Measurements from ENCODE around the gene FHIP2A.
"Not testable (repeated sequence)": the region's sequence is repeated elsewhere in the genome, so short reads cannot be mapped to it uniquely, and the experiment has no call there.

The FHIP2A gene

DNA sequence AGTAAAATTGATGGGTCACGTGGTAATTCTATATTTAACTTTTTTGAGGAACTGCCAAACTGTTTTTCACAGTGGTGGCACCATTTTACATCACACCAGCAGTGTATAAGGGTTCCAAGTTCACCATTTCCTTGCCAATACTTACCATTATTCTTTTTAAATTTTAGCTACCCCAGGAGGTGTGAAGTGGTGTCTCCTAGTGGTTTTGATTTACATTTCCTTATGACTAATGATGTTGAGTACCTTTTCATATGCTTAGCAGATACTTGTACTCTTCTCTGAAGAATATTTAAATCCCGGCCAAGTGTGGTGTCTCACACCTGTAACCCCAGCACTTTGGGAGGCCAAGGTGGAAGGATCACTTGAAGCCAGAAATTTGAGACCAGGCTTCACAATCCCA, 28.5 kb downstream of the FHIP2A start:
- Histone ChIP-seq H3K27me3 (ENCODE audit: control insufficient read depth, insufficient read depth, low read length) (no peaks in the 10 kb centered on the region), H3K36me3 (ENCODE audit: control insufficient read depth, insufficient read depth, low read length) (peaks cover 4% of the 10 kb centered on the region), H3K9ac (ENCODE audit: low read length) (no peak overlapping the region), H3K9me3 (ENCODE audit: control insufficient read depth, low read length) (no peaks in the 10 kb centered on the region), H3K4me3 (ENCODE audit: low read length) (no peak overlapping the region), H3K4me1 (ENCODE audit: control insufficient read depth, insufficient read depth, low read length) (no peaks in the 10 kb centered on the region)

DNA sequence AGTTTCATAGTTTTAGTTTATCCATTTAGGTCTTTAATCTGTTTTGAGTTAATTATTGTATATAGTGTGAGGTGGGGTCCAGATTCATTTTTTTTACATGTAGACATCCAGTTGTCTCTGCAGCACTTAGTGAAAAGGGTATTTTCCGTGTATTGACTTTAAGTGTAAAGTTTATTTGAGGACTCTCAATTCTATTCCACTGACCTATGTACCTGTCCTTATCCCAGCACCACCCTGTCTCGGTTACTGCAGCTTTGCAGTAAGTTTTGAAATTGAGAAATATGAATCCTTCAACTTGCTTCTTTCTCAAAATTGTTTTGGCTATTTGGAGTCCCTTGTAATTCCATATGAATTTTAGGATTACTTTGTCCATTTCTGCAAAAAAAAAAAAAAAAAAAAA, 29.8 kb downstream of the FHIP2A start:
- Histone ChIP-seq H3K36me3 (ENCODE audit: control insufficient read depth, insufficient read depth, low read length) (no peaks in the 10 kb centered on the region), H3K27me3 (ENCODE audit: control insufficient read depth, insufficient read depth, low read length) (no peaks in the 10 kb centered on the region)

DNA sequence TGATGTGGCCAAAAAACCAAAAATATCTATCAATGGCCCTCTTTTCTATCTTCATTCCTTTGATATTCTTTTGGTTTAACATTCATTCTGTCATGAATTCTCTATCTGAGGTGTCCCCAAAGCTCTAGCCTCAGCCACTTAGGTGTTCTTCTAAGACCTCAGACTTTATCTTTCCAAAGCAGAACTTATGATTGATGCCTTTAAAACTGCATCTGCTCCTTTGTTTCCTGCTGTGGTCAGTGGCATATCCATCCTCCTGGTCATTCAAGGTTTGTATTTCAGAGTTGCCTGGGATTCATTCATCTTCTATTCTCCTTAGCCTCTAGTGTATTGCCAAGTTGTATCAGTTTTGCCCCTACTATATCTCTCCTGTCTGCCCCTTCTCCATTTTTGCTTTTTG, 30.6 kb downstream of the FHIP2A start:
- no peaks in the 10 kb centered on the region for H3K36me3 ChIP-seq (ENCODE audit: control insufficient read depth, insufficient read depth, low read length)
- no peak overlapping the region for H3K9ac ChIP-seq (ENCODE audit: low read length)
- H3K27me3 ChIP-seq (ENCODE audit: control insufficient read depth, insufficient read depth, low read length): no peaks in the 10 kb centered on the region
- no peaks in the 10 kb centered on the region for H3K9me3 ChIP-seq (ENCODE audit: control insufficient read depth, low read length)
- no peak overlapping the region for H3K4me3 ChIP-seq (ENCODE audit: low read length)
- no peaks in the 10 kb centered on the region for H3K4me1 ChIP-seq (ENCODE audit: control insufficient read depth, insufficient read depth, low read length)

More for the DNA sequence above, 29.8 kb downstream of the FHIP2A start:
- Histone ChIP-seq H3K9ac (ENCODE audit: low read length) (no peak overlapping the region), H3K9me3 (ENCODE audit: control insufficient read depth, low read length) (no peaks in the 10 kb centered on the region), H3K4me1 (ENCODE audit: control insufficient read depth, insufficient read depth, low read length) (no peaks in the 10 kb centered on the region), H3K4me3 (ENCODE audit: low read length) (no peak overlapping the region)

DNA sequence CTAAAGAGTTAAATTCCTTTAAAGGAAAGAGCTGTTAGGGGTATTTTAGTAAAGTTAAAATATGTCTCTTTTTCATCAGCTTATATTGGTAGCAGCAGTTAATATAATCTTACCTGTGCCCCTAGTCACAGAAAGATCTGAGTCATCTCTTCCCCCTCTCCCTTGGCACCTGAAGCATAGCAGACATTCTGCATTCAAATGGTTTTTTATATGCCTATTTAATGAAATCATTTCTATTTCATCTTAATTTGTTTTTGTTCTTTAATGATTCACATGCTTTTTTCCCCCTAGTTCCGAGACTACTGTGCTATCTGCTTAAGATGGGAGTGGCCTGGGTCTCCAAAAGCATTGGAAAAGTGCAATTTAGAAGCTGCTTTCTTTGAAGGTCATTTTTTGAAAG, 33.3 kb downstream of the FHIP2A start:
- Histone ChIP-seq H3K27me3 (ENCODE audit: control insufficient read depth, insufficient read depth, low read length) (no peaks in the 10 kb centered on the region), H3K4me1 (ENCODE audit: control insufficient read depth, insufficient read depth, low read length) (no peaks in the 10 kb centered on the region), H3K9me3 (ENCODE audit: control insufficient read depth, low read length) (no peaks in the 10 kb centered on the region), H3K36me3 (ENCODE audit: control insufficient read depth, insufficient read depth, low read length) (no peaks in the 10 kb centered on the region), H3K4me3 (ENCODE audit: low read length) (no peak overlapping the region), H3K9ac (ENCODE audit: low read length) (no peak overlapping the region)

DNA sequence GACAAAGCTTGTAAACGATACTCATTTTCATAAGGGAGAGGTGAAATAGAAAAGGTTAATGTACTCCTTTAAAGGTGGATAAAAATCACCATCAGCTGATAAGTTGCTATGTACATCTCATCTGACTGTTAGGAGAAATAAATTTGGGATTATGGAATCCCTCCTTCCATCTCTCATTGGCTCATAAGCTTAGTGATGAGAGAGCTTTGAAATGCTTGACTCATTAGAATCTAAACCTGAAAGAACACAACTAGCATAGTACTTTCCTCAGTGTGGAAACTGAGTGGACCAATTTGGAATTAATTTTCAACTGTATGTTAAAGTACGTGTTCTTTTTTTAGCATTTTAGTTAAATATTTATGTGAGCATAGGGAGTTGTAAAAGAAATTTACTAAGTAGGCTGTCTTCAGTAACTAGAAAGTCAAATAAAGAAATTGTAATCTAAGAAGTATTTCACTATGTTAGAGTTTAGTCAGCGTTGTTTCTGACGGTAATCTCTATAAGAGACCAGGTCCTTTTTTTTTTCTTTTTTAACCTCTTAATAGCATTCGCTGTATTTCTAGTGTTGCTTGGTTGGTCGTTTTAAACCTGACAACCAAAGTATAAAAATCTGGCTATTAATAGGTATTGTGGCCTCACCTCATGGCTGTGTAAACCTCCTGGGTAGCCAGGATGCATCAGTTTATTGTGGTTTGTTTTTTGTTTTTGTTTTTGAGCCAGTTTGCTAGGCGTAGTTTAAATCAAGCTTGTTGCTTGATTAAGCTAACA, 34.4 kb downstream of the FHIP2A start:
- no peaks in the 10 kb centered on the region for H3K27me3 ChIP-seq (ENCODE audit: control insufficient read depth, insufficient read depth, low read length)
- no peaks in the 10 kb centered on the region for H3K9me3 ChIP-seq (ENCODE audit: control insufficient read depth, low read length)
- no peak overlapping the region for H3K4me3 ChIP-seq (ENCODE audit: low read length)
- no peaks in the 10 kb centered on the region for H3K36me3 ChIP-seq (ENCODE audit: control insufficient read depth, insufficient read depth, low read length)
- no peaks in the 10 kb centered on the region for H3K4me1 ChIP-seq (ENCODE audit: control insufficient read depth, insufficient read depth, low read length)
- no peak overlapping the region for H3K9ac ChIP-seq (ENCODE audit: low read length)

DNA sequence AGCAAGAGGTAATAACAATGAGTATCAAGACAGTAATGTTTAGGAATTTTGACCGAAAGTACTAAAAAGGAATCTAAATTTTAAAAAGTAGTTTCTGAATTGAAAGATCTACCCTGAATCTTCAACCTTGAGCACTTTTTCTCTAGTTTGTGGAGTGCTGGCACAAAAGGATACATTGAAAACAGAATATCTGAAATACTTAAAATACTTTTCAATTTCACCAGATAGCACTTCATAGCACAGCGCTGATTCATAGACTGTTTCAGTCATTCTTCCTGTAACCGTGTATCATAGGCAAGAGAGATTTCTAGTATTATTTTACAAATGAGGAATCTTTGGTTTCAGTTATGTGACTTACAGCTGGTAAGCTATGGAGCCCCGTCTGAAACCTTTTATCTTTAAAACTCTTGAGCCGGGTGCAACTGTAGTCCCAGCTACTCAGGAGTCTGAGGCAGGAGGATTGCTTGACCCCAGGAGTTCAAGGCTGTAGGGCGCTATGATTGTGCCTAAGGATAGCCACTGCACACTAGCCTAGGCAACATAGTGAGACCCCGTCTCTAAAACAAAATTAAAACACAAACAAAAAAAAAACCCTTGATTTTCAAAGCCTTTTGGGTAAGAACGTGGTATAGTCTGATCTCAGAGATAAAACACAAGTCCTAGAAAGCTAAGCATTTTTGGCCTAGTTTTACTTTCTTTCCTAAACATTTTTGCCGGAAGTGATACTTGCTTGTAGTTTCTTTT, 35.1 kb downstream of the FHIP2A start:
- H3K4me3 ChIP-seq (ENCODE audit: low read length): no peak overlapping the region
- peaks cover 4% of the 10 kb centered on the region for H3K36me3 ChIP-seq (ENCODE audit: control insufficient read depth, insufficient read depth, low read length)
- H3K9me3 ChIP-seq (ENCODE audit: control insufficient read depth, low read length): no peaks in the 10 kb centered on the region
- no peak overlapping the region for H3K9ac ChIP-seq (ENCODE audit: low read length)
- no peaks in the 10 kb centered on the region for H3K4me1 ChIP-seq (ENCODE audit: control insufficient read depth, insufficient read depth, low read length)
- H3K27me3 ChIP-seq (ENCODE audit: control insufficient read depth, insufficient read depth, low read length): no peaks in the 10 kb centered on the region

DNA sequence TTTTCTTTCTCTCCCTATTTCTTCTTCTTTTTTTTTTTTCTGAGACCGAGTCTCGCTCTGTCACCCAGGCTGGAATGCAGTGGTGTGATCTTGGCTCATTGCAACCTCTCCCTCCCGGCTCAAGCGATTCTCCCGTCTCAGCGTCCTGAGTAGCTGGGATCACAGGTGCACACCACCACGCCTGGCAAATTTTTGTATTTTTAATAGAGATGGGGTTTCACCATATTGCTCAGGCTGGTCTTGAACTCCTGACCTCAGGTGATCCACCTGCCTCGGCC, 35.6 kb downstream of the FHIP2A start:
- not testable (repeated sequence) for H3K9ac ChIP-seq (ENCODE audit: low read length); H3K27me3 ChIP-seq (ENCODE audit: control insufficient read depth, insufficient read depth, low read length); H3K4me1 ChIP-seq (ENCODE audit: control insufficient read depth, insufficient read depth, low read length); H3K9me3 ChIP-seq (ENCODE audit: control insufficient read depth, low read length); H3K36me3 ChIP-seq (ENCODE audit: control insufficient read depth, insufficient read depth, low read length); H3K4me3 ChIP-seq (ENCODE audit: low read length)

DNA sequence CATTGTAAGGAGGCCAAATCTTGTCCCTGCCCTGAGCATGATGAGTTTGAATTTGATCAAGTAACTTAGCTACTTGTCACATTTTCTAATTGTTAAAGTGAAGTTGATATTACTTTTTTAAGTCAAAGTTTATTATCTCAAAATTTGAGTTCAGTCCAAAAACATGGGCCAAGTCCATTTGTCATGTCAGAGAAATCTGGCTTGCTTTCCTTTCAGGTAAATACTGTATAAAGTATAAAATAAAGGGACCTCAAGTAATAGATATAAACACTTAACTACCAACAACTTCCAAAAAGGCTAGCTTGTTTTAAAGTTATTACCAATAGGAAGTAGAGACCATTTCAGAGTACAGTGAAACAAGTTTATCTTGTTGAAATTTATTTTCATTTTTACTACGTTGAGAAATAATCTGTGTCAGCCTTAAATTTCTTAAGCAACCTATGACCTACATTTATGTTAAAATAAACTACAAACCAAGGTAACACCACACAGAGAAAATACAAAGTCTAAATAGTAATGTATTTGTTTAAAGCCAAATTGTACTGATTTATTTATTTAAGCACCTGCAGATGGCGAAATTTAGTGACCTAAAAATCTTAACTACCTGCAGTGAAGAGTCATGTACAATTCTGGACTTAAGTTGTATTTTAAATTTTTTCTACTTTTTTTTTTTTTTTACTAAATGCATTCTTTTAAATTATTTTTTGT, 36.5 kb downstream of the FHIP2A start:
- no peaks in the 10 kb centered on the region for H3K4me1 ChIP-seq (ENCODE audit: control insufficient read depth, insufficient read depth, low read length)
- no peaks in the 10 kb centered on the region for H3K27me3 ChIP-seq (ENCODE audit: control insufficient read depth, insufficient read depth, low read length)
- H3K9ac ChIP-seq (ENCODE audit: low read length): no peak overlapping the region
- peaks cover 12% of the 10 kb centered on the region for H3K36me3 ChIP-seq (ENCODE audit: control insufficient read depth, insufficient read depth, low read length)
- H3K9me3 ChIP-seq (ENCODE audit: control insufficient read depth, low read length): no peaks in the 10 kb centered on the region
- no peak overlapping the region for H3K4me3 ChIP-seq (ENCODE audit: low read length)

DNA sequence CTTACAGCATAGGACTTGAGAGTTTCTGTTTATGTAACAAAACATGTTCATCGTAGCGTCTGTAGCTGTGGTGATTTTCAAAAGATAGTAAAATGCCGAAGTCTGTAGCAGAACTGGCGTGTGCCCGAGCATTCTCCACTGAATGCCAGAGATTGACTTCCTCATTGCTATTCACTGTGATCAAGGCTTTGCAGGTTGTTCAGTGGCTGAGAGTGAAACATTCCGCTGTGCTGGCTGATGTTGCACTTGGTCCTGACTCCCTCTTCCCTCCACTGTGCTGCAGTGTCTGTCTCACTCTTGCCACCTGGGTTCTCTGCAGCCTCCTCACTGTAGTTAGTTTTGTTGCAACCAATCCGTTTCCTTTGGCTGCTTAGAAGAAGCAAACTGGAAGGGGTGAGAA, 37.6 kb downstream of the FHIP2A start:
- Histone ChIP-seq H3K27me3 (ENCODE audit: control insufficient read depth, insufficient read depth, low read length) (no peaks in the 10 kb centered on the region), H3K36me3 (ENCODE audit: control insufficient read depth, insufficient read depth, low read length) (peaks cover 12% of the 10 kb centered on the region), H3K9ac (ENCODE audit: low read length) (no peak overlapping the region), H3K4me3 (ENCODE audit: low read length) (no peak overlapping the region), H3K4me1 (ENCODE audit: control insufficient read depth, insufficient read depth, low read length) (no peaks in the 10 kb centered on the region), H3K9me3 (ENCODE audit: control insufficient read depth, low read length) (no peaks in the 10 kb centered on the region)

DNA sequence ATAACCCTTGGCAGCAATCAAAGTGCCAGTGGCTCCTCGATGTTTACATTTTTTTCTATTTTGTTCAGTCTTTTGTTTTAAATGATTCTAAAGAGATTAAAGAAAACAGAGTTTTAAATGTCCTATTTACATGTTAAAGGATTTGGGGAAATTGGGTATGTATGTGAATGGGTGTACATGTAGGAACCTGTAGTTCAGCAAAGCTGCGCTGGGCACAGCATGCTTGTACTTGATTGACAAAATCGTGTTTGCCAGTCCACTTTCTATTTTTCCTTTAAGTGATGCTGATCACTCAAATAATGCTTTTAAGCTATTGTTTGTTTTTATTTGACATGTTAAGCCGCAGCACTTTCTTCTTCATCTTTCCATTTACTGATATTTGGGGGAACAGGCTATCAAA, 40.9 kb downstream of the FHIP2A start:
- Histone ChIP-seq H3K4me3 (ENCODE audit: low read length) (no peak overlapping the region), H3K9ac (ENCODE audit: low read length) (no peak overlapping the region), H3K9me3 (ENCODE audit: control insufficient read depth, low read length) (no peaks in the 10 kb centered on the region), H3K36me3 (ENCODE audit: control insufficient read depth, insufficient read depth, low read length) (peaks cover 12% of the 10 kb centered on the region), H3K4me1 (ENCODE audit: control insufficient read depth, insufficient read depth, low read length) (no peaks in the 10 kb centered on the region), H3K27me3 (ENCODE audit: control insufficient read depth, insufficient read depth, low read length) (no peaks in the 10 kb centered on the region)

DNA sequence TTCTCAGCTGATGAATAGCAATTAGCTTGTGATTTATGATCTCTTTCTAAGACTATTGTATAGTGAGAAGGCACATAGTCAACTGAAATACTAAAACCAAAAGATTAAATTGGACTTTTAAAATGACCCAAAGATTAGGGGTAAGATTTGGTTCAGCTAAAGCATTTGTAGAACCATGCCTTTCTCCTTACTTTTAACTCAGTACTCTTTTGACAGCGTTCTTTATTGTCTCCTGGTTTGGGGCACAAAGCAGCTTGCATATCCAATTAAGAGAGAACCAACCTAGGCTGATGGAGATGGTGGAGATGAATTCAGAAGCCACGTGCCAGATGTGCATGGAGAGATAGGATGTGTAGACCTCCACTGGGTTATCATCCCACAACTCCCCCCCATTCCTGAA, 45.8 kb downstream of the FHIP2A start:
- H3K27me3 ChIP-seq (ENCODE audit: control insufficient read depth, insufficient read depth, low read length): no peaks in the 10 kb centered on the region
- no peaks in the 10 kb centered on the region for H3K9me3 ChIP-seq (ENCODE audit: control insufficient read depth, low read length)
- no peak overlapping the region for H3K4me3 ChIP-seq (ENCODE audit: low read length)
- H3K9ac ChIP-seq (ENCODE audit: low read length): no peak overlapping the region
- no peaks in the 10 kb centered on the region for H3K4me1 ChIP-seq (ENCODE audit: control insufficient read depth, insufficient read depth, low read length)
- peaks cover 7% of the 10 kb centered on the region for H3K36me3 ChIP-seq (ENCODE audit: control insufficient read depth, insufficient read depth, low read length)

DNA sequence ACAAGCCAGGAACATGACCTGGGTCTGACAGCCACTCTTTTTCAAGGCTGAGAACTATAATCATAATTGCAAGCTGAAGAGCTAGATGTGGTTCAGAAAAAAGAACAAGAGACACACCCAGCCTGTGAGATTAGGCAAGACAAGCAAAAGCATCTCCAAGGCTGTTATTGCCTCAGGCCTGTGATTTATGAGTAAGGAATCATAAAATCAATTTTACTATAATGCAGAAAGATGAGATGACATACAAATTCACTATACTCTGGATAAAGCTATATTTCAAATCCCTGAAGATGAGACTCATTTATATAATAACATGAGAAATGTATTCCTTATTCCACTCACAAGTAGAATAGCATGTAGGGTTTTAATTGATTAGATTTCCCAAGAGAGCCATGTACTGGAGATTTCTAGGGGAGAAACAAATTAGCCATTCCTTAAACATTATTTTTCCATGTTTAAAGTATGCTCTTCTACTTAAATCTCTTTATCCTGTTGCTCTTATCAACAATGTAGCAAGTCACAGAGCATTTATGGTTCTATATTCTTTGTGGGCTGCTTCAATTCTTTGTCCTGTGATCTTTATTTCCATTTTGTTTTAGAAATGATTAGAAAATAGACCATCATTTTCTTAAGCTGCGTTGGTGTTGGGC, 47.4 kb downstream of the FHIP2A start:
- no peaks in the 10 kb centered on the region for H3K9me3 ChIP-seq (ENCODE audit: control insufficient read depth, low read length)
- no peaks in the 10 kb centered on the region for H3K36me3 ChIP-seq (ENCODE audit: control insufficient read depth, insufficient read depth, low read length)
- no peaks in the 10 kb centered on the region for H3K4me1 ChIP-seq (ENCODE audit: control insufficient read depth, insufficient read depth, low read length)
- no peaks in the 10 kb centered on the region for H3K27me3 ChIP-seq (ENCODE audit: control insufficient read depth, insufficient read depth, low read length)
- H3K9ac ChIP-seq (ENCODE audit: low read length): no peak overlapping the region
- H3K4me3 ChIP-seq (ENCODE audit: low read length): no peak overlapping the region
